WTC11 (cell line): ENCODE results near the gene PRDX1.
A peak's percentile ranks its signal among the peaks of the same experiment; 100 is the strongest.

Experiments
- FOXK1 ChIP-seq: sonication (generic); formaldehyde crosslinking; IDR thresholded peaks from 2 replicates; pipeline ENCODE4 v1.8.0; 2022; ENCODE audit warnings: mild to moderate bottlenecking, moderate library complexity, missing genetic modification reagents
- GABPB1 ChIP-seq: sonication (generic); formaldehyde crosslinking; IDR thresholded peaks from 2 replicates; pipeline ENCODE4 v1.8.1; 2023; ENCODE audit warnings: mild to moderate bottlenecking, missing genetic modification reagents
- GRHL2 ChIP-seq: fragments of 250-450 bp; sonication (Bioruptor Pico); IDR thresholded peaks from 2 replicates; pipeline ENCODE4 v1.8.0; 2022; ENCODE audit warnings: mild to moderate bottlenecking, moderate library complexity; ENCODE audit not compliant: insufficient replicate concordance, severe bottlenecking
- JUN ChIP-seq: sonication (generic); formaldehyde crosslinking; IDR thresholded peaks from 2 replicates; pipeline ENCODE4 v1.8.0; 2023; ENCODE audit warnings: mild to moderate bottlenecking, missing genetic modification reagents
- NR3C1 ChIP-seq: sonication (generic); formaldehyde crosslinking; conservative IDR thresholded peaks from 2 replicates; pipeline ENCODE4 v1.8.1; 2023; ENCODE audit warnings: low read depth, mild to moderate bottlenecking, missing genetic modification reagents
- SP1 ChIP-seq: sonication (generic); formaldehyde crosslinking; conservative IDR thresholded peaks from 2 replicates; pipeline ENCODE4 v1.8.1; 2022; ENCODE audit warnings: missing genetic modification reagents
- ZBTB21 ChIP-seq: sonication (generic); formaldehyde crosslinking; IDR thresholded peaks from 2 replicates; pipeline ENCODE4 v1.8.1; 2023; ENCODE audit warnings: mild to moderate bottlenecking, missing genetic modification reagents, borderline replicate concordance
- TF ChIP-seq, protein P1 (sequence below): fragments of 200-600 bp; IDR thresholded peaks from 2 replicates; pipeline ENCODE4 v1.8.0; 2022; ENCODE audit warnings: antibody characterized with exemption
- TF ChIP-seq, protein P2 (sequence below): sonication (generic); formaldehyde crosslinking; IDR thresholded peaks from 2 replicates; pipeline ENCODE4 v1.8.1; 2023; ENCODE audit warnings: mild to moderate bottlenecking, missing genetic modification reagents, moderate library complexity
- TF ChIP-seq, protein P3 (sequence below): sonication (generic); formaldehyde crosslinking; IDR thresholded peaks from 2 replicates; pipeline ENCODE4 v1.8.0; 2022; ENCODE audit warnings: mild to moderate bottlenecking, missing genetic modification reagents
- TF ChIP-seq, protein P4 (sequence below): sonication (generic); formaldehyde crosslinking; conservative IDR thresholded peaks from 2 replicates; pipeline ENCODE4 v1.8.1; 2022; ENCODE audit warnings: mild to moderate bottlenecking, missing genetic modification reagents

DNA sequence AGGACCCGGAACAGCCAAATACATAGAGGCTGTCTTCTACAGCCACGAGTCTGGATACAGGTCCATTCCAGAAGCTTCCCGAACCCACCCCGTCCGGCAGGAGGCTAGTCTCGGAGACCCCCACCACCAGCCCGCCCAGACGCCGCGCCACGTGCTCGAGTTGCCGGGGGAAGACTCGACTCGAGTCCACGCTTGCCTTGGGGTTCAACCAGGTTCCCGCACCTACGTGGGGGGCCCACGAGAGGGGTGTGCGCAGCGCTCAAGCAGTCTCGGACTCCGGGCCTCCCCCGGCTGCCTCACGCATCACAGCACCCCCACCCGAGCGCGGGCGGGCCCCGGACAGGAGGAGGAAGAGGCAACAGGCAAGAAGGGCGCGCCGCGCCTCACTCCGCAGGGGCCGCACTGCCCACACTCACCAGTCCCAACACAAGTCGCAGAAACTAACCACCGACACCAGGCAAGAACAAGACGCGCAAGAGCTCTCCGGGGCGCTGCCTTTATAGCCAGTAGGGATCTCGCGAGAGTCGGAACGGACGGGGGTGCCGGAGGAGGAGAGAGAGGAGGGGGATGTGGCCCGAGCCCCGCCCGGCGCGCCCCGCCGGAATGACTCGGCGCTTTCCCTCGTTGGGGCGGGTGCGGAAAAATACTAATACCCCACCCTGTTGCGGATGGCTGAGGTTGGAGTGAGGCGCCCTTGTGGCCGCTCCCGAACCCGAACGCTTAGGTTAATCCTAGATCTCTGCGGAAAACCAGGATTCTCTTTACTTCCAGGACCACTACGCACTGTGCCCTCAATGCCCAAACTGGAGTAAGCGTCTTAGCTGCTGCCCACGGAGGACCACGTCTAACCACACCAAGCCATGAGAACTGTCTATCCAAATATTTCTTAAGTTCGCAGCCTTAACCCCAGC is at the start of gene PRDX1:
- TF ChIP-seq JUN (CRISPR knock-in tag): no peak; the same call in 1 of the 2 replicates
- TF ChIP-seq, protein P1, sequence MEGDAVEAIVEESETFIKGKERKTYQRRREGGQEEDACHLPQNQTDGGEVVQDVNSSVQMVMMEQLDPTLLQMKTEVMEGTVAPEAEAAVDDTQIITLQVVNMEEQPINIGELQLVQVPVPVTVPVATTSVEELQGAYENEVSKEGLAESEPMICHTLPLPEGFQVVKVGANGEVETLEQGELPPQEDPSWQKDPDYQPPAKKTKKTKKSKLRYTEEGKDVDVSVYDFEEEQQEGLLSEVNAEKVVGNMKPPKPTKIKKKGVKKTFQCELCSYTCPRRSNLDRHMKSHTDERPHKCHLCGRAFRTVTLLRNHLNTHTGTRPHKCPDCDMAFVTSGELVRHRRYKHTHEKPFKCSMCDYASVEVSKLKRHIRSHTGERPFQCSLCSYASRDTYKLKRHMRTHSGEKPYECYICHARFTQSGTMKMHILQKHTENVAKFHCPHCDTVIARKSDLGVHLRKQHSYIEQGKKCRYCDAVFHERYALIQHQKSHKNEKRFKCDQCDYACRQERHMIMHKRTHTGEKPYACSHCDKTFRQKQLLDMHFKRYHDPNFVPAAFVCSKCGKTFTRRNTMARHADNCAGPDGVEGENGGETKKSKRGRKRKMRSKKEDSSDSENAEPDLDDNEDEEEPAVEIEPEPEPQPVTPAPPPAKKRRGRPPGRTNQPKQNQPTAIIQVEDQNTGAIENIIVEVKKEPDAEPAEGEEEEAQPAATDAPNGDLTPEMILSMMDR: no peak
- TF ChIP-seq ZBTB21: no peak; the same call in 1 of the 2 replicates
- TF ChIP-seq GRHL2: no peak
- TF ChIP-seq NR3C1 (CRISPR knock-in tag): 0 out of 2 replicates have a peak, but pooled peaks have one; percentile 32
- TF ChIP-seq FOXK1 (CRISPR knock-in tag): peak; percentile 93
- TF ChIP-seq, protein P2, sequence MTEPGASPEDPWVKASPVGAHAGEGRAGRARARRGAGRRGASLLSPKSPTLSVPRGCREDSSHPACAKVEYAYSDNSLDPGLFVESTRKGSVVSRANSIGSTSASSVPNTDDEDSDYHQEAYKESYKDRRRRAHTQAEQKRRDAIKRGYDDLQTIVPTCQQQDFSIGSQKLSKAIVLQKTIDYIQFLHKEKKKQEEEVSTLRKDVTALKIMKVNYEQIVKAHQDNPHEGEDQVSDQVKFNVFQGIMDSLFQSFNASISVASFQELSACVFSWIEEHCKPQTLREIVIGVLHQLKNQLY (CRISPR knock-in tag): no peak
- peak; percentile 90 for TF ChIP-seq GABPB1 (CRISPR knock-in tag)
- peak; percentile 84 for TF ChIP-seq SP1 (CRISPR knock-in tag)
- TF ChIP-seq, protein P3, sequence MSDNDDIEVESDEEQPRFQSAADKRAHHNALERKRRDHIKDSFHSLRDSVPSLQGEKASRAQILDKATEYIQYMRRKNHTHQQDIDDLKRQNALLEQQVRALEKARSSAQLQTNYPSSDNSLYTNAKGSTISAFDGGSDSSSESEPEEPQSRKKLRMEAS (CRISPR knock-in tag): peak; percentile 81
- TF ChIP-seq, protein P4, sequence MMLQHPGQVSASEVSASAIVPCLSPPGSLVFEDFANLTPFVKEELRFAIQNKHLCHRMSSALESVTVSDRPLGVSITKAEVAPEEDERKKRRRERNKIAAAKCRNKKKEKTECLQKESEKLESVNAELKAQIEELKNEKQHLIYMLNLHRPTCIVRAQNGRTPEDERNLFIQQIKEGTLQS (CRISPR knock-in tag): no peak
